GM19238 (cell line): ENCODE results near the gene OR5B21.
A peak's percentile ranks its signal among the peaks of the same experiment; 100 is the strongest.

ENCODE experiments used
- DNase-seq: peaks from one replicate; pipeline ENCODE4 v3.0.0; 2011; ENCODE audit warnings: low spot score; ENCODE audit not compliant: insufficient read length

Gene OR5B21

GRCh38 chr11:58508005-58508404 is at the start of gene OR5B21:
Gene OR5B21, minus strand, starts transcription at chr11:58508105. Its CDS starts 0 bp downstream, at chr11:58508105.
- no peak for DNase-seq

GRCh38 chr11:58549644-58550043 is 41.7 kb upstream of the OR5B21 start:
- DNase-seq, result no peak

- DNase-seq, result no peak
Observed at GRCh38 chr11:58546841-58547240, 38.9 kb upstream of the OR5B21 start.

- no peak for DNase-seq
Observed at GRCh38 chr11:58531865-58532341, 24.0 kb upstream of the OR5B21 start.

GRCh38 chr11:58530236-58530635 is 22.3 kb upstream of the OR5B21 start:
- no peak for DNase-seq

- DNase-seq, result no peak
Observed at GRCh38 chr11:58527429-58527828, 19.5 kb upstream of the OR5B21 start.

- DNase-seq, result no peak
Observed at GRCh38 chr11:58526721-58527120, 18.8 kb upstream of the OR5B21 start.

- peak; percentile 30 for DNase-seq
Observed at GRCh38 chr11:58525037-58525614, 17.2 kb upstream of the OR5B21 start.

GRCh38 chr11:58524232-58525036 is 16.5 kb upstream of the OR5B21 start:
- no peak for DNase-seq

GRCh38 chr11:58513747-58514367 is 6.0 kb upstream of the OR5B21 start:
- DNase-seq, result no peak

- no peak for DNase-seq
Observed at GRCh38 chr11:58511636-58512035, 3.7 kb upstream of the OR5B21 start.

GRCh38 chr11:58509748-58510147 is 1.8 kb upstream of the OR5B21 start:
- no peak for DNase-seq

GRCh38 chr11:58508814-58509213 is 909 bp upstream of the OR5B21 start:
- no peak for DNase-seq

- DNase-seq, result no peak
Observed at GRCh38 chr11:58507355-58507754, 550 bp downstream of the OR5B21 start.

- DNase-seq, result no peak
Observed at GRCh38 chr11:58506935-58507334, 970 bp downstream of the OR5B21 start.

- DNase-seq, result no peak
Observed at GRCh38 chr11:58505849-58506248, 2.1 kb downstream of the OR5B21 start.

- no peak for DNase-seq
Observed at GRCh38 chr11:58504232-58504631, 3.7 kb downstream of the OR5B21 start.

GRCh38 chr11:58503361-58503856 is 4.5 kb downstream of the OR5B21 start:
- peak; percentile 10 for DNase-seq

GRCh38 chr11:58502004-58502403 is 5.9 kb downstream of the OR5B21 start:
- no peak for DNase-seq

- no peak for DNase-seq
Observed at GRCh38 chr11:58498464-58498863, 9.4 kb downstream of the OR5B21 start.

GRCh38 chr11:58497951-58498350 is 10.0 kb downstream of the OR5B21 start:
- no peak for DNase-seq

- DNase-seq, result no peak
Observed at GRCh38 chr11:58495906-58496305, 12.0 kb downstream of the OR5B21 start.
